A549 treated with AZD9567 at 1 μM for 4 hours (cell line): Measurements from ENCODE around the gene WDR5B. TPM values are rescaled to one million over a fixed set of nuclear protein-coding genes. Genes with fewer than 3 reads are reported as not detected.

Source experiments
- total RNA-seq: library from RNA; stranded (reverse); fragments of 200-300 nt; extraction: Qiagen RNA extraction; gene quantifications from 5 replicates; pipeline ENCODE4 v1.2.3, GENCODE V29; 2022; ENCODE audit not compliant: insufficient read depth

The WDR5B gene
- 2.7 to 4.1 TPM (median 3.7 TPM) in 5 replicates for total RNA-seq

GRCh38 chr3:122415762-122416654 is at the start of gene WDR5B:
WDR5B (minus strand) TSS chr3:122416062; CDS start chr3:122415528, 534 bp downstream.

GRCh38 chr3:122383771-122384697 is 31.8 kb downstream of the WDR5B start, which contains the start of gene FAM162A:
FAM162A (plus strand) TSS chr3:122384182; CDS start chr3:122384266, 84 bp downstream.

GRCh38 chr3:122382888-122383666 is 32.8 kb downstream of the WDR5B start, which contains the start of gene MIX23:
MIX23 (minus strand) TSS chr3:122383231; CDS start chr3:122383224, 7 bp downstream.

Other genes with a start within 250 kb of the WDR5B start
- gene CASR, start 232.4 kb downstream of the WDR5B start, total RNA-seq: not detected in 5 replicates
- gene CSTA, start 90.8 kb downstream of the WDR5B start, total RNA-seq: 0.58 to 1.3 TPM (median 0.91 TPM) in 4 of 5 replicates, not detected in the other
- 45.8 to 79.8 TPM (median 46.6 TPM) in 5 replicates for gene MIX23, start 32.8 kb downstream of the WDR5B start, total RNA-seq
- gene FAM162A, start 31.9 kb downstream of the WDR5B start, total RNA-seq: 31.7 to 37.2 TPM (median 33.1 TPM) in 5 replicates
- gene KPNA1, start 98.9 kb upstream of the WDR5B start, total RNA-seq: 58.1 to 86.3 TPM (median 66.9 TPM) in 5 replicates
- gene PARP9, start 148.2 kb upstream of the WDR5B start, total RNA-seq: 3.1 to 5.0 TPM (median 4.3 TPM) in 5 replicates
- 6.1 to 10.1 TPM (median 6.9 TPM) in 5 replicates for gene DTX3L, start 148.3 kb upstream of the WDR5B start, total RNA-seq
- not detected in 5 replicates for gene PARP15, start 161.6 kb upstream of the WDR5B start, total RNA-seq